Measurements from ENCODE around the gene SPEM3. TPM values are rescaled to one million over a fixed set of nuclear protein-coding genes. Genes with fewer than 3 reads are reported as not detected.

SPEM3 gene
- total and polyA plus RNA-seq, 2 of the 13 experiments (the other 11 are each of a cell fraction or from before 2014, with no cell fraction given) = not detected

- TF ChIP-seq, protein P1, sequence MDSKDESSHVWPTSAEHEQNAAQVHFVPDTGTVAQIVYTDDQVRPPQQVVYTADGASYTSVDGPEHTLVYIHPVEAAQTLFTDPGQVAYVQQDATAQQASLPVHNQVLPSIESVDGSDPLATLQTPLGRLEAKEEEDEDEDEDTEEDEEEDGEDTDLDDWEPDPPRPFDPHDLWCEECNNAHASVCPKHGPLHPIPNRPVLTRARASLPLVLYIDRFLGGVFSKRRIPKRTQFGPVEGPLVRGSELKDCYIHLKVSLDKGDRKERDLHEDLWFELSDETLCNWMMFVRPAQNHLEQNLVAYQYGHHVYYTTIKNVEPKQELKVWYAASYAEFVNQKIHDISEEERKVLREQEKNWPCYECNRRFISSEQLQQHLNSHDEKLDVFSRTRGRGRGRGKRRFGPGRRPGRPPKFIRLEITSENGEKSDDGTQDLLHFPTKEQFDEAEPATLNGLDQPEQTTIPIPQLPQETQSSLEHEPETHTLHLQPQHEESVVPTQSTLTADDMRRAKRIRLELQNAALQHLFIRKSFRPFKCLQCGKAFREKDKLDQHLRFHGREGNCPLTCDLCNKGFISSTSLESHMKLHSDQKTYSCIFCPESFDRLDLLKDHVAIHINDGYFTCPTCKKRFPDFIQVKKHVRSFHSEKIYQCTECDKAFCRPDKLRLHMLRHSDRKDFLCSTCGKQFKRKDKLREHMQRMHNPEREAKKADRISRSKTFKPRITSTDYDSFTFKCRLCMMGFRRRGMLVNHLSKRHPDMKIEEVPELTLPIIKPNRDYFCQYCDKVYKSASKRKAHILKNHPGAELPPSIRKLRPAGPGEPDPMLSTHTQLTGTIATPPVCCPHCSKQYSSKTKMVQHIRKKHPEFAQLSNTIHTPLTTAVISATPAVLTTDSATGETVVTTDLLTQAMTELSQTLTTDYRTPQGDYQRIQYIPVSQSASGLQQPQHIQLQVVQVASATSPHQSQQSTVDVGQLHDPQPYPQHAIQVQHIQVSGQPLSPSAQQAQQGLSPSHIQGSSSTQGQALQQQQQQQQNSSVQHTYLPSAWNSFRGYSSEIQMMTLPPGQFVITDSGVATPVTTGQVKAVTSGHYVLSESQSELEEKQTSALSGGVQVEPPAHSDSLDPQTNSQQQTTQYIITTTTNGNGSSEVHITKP (CRISPR knock-in tag; IDR thresholded peaks at IDR 0.05; ENCODE audit: low read depth) = peak; percentile 91
- TF ChIP-seq WIZ (CRISPR knock-in tag; IDR thresholded peaks at IDR 0.05) (no peak), ZNF543 (CRISPR knock-in tag; IDR thresholded peaks at IDR 0.05) (peak; percentile 44), DRAP1 (CRISPR knock-in tag; IDR thresholded peaks at IDR 0.05) (peak; percentile 87), NFKBIZ (CRISPR knock-in tag; IDR thresholded peaks at IDR 0.05) (no peak), NFYB (CRISPR knock-in tag; IDR thresholded peaks at IDR 0.05) (no peak; the same call in 1 of the 2 replicates), PHF8 (CRISPR knock-in tag; IDR thresholded peaks at IDR 0.05) (peak; percentile 74), ZNF7 (CRISPR knock-in tag; IDR thresholded peaks at IDR 0.05) (no peak), ZNF556 (CRISPR knock-in tag; IDR thresholded peaks at IDR 0.05; ENCODE audit: borderline replicate concordance) (peak; percentile 90), ZNF709 (CRISPR knock-in tag; IDR thresholded peaks at IDR 0.05) (peak; percentile 38; the same call in 1 of the 2 replicates), BRF2 (CRISPR knock-in tag; IDR thresholded peaks at IDR 0.05) (no peak), ZNF292 (CRISPR knock-in tag; IDR thresholded peaks at IDR 0.05; ENCODE audit: borderline replicate concordance, low read depth) (peak; percentile 28; the same call in 1 of the 2 replicates), ZNF768 (CRISPR knock-in tag; IDR thresholded peaks at IDR 0.05) (0 out of 2 replicates have a peak, but pooled peaks have one; percentile 51), KLF15 (CRISPR knock-in tag; IDR thresholded peaks at IDR 0.05; ENCODE audit: borderline replicate concordance) (no peak), HNF4A (CRISPR knock-in tag; IDR thresholded peaks at IDR 0.05) (no peak)
- TF ChIP-seq, protein P2, sequence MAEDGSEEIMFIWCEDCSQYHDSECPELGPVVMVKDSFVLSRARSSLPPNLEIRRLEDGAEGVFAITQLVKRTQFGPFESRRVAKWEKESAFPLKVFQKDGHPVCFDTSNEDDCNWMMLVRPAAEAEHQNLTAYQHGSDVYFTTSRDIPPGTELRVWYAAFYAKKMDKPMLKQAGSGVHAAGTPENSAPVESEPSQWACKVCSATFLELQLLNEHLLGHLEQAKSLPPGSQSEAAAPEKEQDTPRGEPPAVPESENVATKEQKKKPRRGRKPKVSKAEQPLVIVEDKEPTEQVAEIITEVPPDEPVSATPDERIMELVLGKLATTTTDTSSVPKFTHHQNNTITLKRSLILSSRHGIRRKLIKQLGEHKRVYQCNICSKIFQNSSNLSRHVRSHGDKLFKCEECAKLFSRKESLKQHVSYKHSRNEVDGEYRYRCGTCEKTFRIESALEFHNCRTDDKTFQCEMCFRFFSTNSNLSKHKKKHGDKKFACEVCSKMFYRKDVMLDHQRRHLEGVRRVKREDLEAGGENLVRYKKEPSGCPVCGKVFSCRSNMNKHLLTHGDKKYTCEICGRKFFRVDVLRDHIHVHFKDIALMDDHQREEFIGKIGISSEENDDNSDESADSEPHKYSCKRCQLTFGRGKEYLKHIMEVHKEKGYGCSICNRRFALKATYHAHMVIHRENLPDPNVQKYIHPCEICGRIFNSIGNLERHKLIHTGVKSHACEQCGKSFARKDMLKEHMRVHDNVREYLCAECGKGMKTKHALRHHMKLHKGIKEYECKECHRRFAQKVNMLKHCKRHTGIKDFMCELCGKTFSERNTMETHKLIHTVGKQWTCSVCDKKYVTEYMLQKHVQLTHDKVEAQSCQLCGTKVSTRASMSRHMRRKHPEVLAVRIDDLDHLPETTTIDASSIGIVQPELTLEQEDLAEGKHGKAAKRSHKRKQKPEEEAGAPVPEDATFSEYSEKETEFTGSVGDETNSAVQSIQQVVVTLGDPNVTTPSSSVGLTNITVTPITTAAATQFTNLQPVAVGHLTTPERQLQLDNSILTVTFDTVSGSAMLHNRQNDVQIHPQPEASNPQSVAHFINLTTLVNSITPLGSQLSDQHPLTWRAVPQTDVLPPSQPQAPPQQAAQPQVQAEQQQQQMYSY (CRISPR knock-in tag; IDR thresholded peaks at IDR 0.05) = no peak
- TF ChIP-seq, protein P3, sequence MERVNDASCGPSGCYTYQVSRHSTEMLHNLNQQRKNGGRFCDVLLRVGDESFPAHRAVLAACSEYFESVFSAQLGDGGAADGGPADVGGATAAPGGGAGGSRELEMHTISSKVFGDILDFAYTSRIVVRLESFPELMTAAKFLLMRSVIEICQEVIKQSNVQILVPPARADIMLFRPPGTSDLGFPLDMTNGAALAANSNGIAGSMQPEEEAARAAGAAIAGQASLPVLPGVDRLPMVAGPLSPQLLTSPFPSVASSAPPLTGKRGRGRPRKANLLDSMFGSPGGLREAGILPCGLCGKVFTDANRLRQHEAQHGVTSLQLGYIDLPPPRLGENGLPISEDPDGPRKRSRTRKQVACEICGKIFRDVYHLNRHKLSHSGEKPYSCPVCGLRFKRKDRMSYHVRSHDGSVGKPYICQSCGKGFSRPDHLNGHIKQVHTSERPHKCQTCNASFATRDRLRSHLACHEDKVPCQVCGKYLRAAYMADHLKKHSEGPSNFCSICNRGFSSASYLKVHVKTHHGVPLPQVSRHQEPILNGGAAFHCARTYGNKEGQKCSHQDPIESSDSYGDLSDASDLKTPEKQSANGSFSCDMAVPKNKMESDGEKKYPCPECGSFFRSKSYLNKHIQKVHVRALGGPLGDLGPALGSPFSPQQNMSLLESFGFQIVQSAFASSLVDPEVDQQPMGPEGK (CRISPR knock-in tag; IDR thresholded peaks at IDR 0.05) = peak; percentile 83
Observed at GRCh38 chr17:7444682-7445618, 16.3 kb downstream of the SPEM3 start, which contains the start of gene CHRNB1 (continued).

Measured in HepG2 (cell line).